GM13977 (cell line): ENCODE data around the gene DNASE1L3.

Experiments used
- DNase-seq: peaks from one replicate; pipeline ENCODE4 v3.0.0; 2012; ENCODE audit warnings: low spot score
- in situ Hi-C: fragments of 300-500 bp; cut with MboI; formaldehyde crosslinking; loops from one replicate; pipeline ENCODE4 v1.12.0; 2022; ENCODE audit warnings: low sequenced_read_pairs, low pct_unique_long_range_greater_than_20kb, mixed read lengths, inconsistent platforms; ENCODE audit not compliant: unreplicated experiment
- TF ChIP-seq, protein P1 (sequence below): IDR thresholded peaks from 2 replicates; pipeline ENCODE4 v1.5.1; 2012; ENCODE audit warnings: mild to moderate bottlenecking, control low read depth; ENCODE audit not compliant: insufficient read depth; ENCODE audit errors: extremely low read depth, missing control alignments

DNASE1L3 gene

GRCh38 chr3:58164199-58164879 lies 46.4 kb downstream of the DNASE1L3 start:
- DNase-seq: no peak
- TF ChIP-seq, protein P1, sequence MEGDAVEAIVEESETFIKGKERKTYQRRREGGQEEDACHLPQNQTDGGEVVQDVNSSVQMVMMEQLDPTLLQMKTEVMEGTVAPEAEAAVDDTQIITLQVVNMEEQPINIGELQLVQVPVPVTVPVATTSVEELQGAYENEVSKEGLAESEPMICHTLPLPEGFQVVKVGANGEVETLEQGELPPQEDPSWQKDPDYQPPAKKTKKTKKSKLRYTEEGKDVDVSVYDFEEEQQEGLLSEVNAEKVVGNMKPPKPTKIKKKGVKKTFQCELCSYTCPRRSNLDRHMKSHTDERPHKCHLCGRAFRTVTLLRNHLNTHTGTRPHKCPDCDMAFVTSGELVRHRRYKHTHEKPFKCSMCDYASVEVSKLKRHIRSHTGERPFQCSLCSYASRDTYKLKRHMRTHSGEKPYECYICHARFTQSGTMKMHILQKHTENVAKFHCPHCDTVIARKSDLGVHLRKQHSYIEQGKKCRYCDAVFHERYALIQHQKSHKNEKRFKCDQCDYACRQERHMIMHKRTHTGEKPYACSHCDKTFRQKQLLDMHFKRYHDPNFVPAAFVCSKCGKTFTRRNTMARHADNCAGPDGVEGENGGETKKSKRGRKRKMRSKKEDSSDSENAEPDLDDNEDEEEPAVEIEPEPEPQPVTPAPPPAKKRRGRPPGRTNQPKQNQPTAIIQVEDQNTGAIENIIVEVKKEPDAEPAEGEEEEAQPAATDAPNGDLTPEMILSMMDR: no peak
- in situ Hi-C loops: loop anchor here (25.0 kb wide), 1 partner anchor 152 kb away; the partner anchor contains the start of gene FLNB

DNA sequence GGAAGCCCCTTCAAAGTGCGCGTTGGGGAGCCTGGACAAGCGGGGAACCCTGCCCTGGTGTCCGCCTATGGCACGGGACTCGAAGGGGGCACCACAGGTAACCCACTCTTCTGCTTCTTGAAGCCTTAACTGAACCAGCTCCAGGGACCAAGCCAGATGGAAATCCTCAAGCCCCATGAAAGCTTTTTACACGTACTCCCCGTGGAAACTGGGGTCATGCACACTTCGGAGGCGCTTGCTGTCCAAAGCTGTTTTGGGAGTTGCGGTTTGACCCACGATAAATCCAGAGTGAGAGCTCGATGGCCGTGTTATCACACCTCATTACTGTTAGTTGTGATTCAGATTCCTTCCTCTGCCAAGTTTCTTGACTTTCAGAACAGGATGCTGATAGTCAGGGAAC lies 47.5 kb downstream of the DNASE1L3 start:
- TF ChIP-seq, protein P1: no peak
- no peak for DNase-seq
- in situ Hi-C loops: loop anchor here (25.0 kb wide), 1 partner anchor 151 kb away; the partner anchor contains the start of gene FLNB

GRCh38 chr3:58161435-58162398 lies 49.1 kb downstream of the DNASE1L3 start:
- no peak for DNase-seq

DNA sequence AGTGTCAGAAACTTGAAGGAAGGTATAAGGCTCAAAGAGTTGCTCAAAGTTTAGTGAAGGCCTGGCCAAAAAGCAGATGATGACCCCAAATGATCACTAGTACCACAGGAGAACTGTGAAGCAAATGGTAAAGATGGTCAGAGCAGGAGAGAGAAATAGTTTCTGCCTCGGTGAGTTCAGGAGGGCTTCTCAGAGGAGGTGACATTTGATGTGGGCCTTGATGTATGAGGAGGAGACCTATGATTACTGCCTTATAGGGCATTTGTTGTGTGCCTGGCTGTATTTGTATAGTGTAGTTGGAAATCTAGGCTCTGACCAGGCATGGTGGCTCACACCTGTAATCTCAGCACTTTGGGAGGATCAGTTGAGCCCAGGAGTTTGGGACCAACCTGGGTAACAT lies 50.4 kb downstream of the DNASE1L3 start:
- in situ Hi-C loops: loop anchor here (25.0 kb wide), 1 partner anchor 148 kb away; the partner anchor contains the start of gene FLNB
- TF ChIP-seq, protein P1: no peak
- DNase-seq: no peak

More at GRCh38 chr3:58161435-58162398, 49.1 kb downstream of the DNASE1L3 start:
- TF ChIP-seq, protein P1: no peak
- in situ Hi-C loops: loop anchor here (25.0 kb wide), 1 partner anchor 149 kb away; the partner anchor contains the start of gene FLNB

GRCh38 chr3:58158442-58159153 lies 52.2 kb downstream of the DNASE1L3 start:
- in situ Hi-C loops: loop anchor here (25.0 kb wide), 1 partner anchor 146 kb away; the partner anchor contains the start of gene FLNB
- DNase-seq: no peak
- TF ChIP-seq, protein P1: no peak

- in situ Hi-C loops: loop anchor here (25.0 kb wide), 1 partner anchor 145 kb away; the partner anchor contains the start of gene FLNB
Observed at GRCh38 chr3:58157700-58158099, 53.1 kb downstream of the DNASE1L3 start.

More at GRCh38 chr3:58157700-58158099, 53.1 kb downstream of the DNASE1L3 start:
- no peak for DNase-seq
- TF ChIP-seq, protein P1: no peak
